ENCODE measurements around the gene VEPH1.

DNA sequence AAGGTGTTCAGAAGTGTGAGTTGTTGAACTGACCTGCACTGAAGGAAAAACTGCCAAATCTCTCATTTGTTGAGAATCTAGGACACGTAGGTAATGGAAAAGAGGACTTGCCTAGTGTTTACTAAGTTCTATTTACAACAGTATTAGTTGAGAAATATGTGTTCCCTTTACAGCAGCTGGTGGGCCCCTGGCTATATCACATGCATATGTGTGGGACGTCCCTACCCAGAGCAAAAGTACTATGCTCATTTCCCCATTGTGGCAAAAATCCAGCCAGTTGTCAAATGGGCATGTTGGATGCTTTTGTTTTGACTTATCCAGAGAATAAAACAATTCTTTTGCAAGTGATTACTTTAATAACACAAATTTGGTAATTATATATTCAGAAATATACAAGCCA lies 179.9 kb downstream of the VEPH1 start:
- TF ChIP-seq, protein P1, sequence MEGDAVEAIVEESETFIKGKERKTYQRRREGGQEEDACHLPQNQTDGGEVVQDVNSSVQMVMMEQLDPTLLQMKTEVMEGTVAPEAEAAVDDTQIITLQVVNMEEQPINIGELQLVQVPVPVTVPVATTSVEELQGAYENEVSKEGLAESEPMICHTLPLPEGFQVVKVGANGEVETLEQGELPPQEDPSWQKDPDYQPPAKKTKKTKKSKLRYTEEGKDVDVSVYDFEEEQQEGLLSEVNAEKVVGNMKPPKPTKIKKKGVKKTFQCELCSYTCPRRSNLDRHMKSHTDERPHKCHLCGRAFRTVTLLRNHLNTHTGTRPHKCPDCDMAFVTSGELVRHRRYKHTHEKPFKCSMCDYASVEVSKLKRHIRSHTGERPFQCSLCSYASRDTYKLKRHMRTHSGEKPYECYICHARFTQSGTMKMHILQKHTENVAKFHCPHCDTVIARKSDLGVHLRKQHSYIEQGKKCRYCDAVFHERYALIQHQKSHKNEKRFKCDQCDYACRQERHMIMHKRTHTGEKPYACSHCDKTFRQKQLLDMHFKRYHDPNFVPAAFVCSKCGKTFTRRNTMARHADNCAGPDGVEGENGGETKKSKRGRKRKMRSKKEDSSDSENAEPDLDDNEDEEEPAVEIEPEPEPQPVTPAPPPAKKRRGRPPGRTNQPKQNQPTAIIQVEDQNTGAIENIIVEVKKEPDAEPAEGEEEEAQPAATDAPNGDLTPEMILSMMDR (IDR thresholded peaks at IDR 0.05 in 4 of 5, conservative IDR thresholded peaks at IDR 0.05 in 1 of 5): no peak
- no peak for TF ChIP-seq POLR2A (IDR thresholded peaks at IDR 0.05)

Measured in gastrocnemius medialis (tissue), 4 donors.